Trophoblast cell (in vitro differentiated cells and primary cell): ENCODE data around the gene JPH4.
A peak's percentile ranks its signal among the peaks of the same experiment; 100 is the strongest.

Experiments
- DNase-seq, 2 donors: peaks; one replicate each; pipeline ENCODE4 v3.0.0-alpha.2; 2016
- H2AFZ ChIP-seq: 2 replicates; pipeline ENCODE4 v1.6.1; 2013; ENCODE audit warnings: low read length, moderate library complexity, mild to moderate bottlenecking; ENCODE audit not compliant: insufficient read depth, poor library complexity
- H2AK5ac ChIP-seq: 2 replicates; pipeline ENCODE4 v1.6.1; 2013; ENCODE audit warnings: mild to moderate bottlenecking, low read length
- H2BK120ac ChIP-seq: 2 replicates; pipeline ENCODE4 v1.6.1; 2013; ENCODE audit warnings: low read length, mild to moderate bottlenecking, moderate library complexity; ENCODE audit not compliant: insufficient read depth, poor library complexity
- H2BK12ac ChIP-seq: 2 replicates; pipeline ENCODE4 v1.6.1; 2013; ENCODE audit warnings: mild to moderate bottlenecking, low read length, moderate library complexity
- H2BK5ac ChIP-seq: 2 replicates; pipeline ENCODE4 v1.6.1; 2013; ENCODE audit warnings: low read length, low read depth, moderate library complexity, mild to moderate bottlenecking; ENCODE audit not compliant: poor library complexity
- H3K14ac ChIP-seq: 2 replicates; pipeline ENCODE4 v1.6.1; 2013; ENCODE audit warnings: mild to moderate bottlenecking, low read length
- H3K18ac ChIP-seq: 2 replicates; pipeline ENCODE4 v1.6.1; 2013; ENCODE audit warnings: mild to moderate bottlenecking, low read length
- H3K23ac ChIP-seq: 2 replicates; pipeline ENCODE4 v1.6.1; 2013; ENCODE audit warnings: low read length
- H3K27ac ChIP-seq: 2 replicates; pipeline ENCODE4 v1.5.1; 2013; ENCODE audit warnings: low read depth, mild to moderate bottlenecking, inconsistent platforms, low read length, moderate library complexity
- H3K27me3 ChIP-seq: 2 replicates; pipeline ENCODE4 v1.6.1; 2013; ENCODE audit warnings: inconsistent platforms, mild to moderate bottlenecking, low read length, moderate library complexity; ENCODE audit not compliant: insufficient read depth
- H3K36me3 ChIP-seq, 2 experiments: 1 replicate in 1 of 2; 2 replicates in 1 of 2; pipeline ENCODE4 v1.6.1; 2013; ENCODE audit warnings: low read length in 2 of 2, mild to moderate bottlenecking in 2 of 2, moderate library complexity in 1 of 2; ENCODE audit not compliant: insufficient read depth in 2 of 2, control insufficient read depth in 1 of 2
- H3K4ac ChIP-seq: 2 replicates; pipeline ENCODE4 v1.6.1; 2013; ENCODE audit warnings: low read depth, mild to moderate bottlenecking, low read length, moderate library complexity
- H3K4me1 ChIP-seq, 2 experiments: 1 replicate in 1 of 2; 2 replicates in 1 of 2; pipeline ENCODE4 v1.6.1; 2013; ENCODE audit warnings: low read length in 2 of 2, mild to moderate bottlenecking in 2 of 2, moderate library complexity in 1 of 2; ENCODE audit not compliant: insufficient read depth in 2 of 2, control insufficient read depth in 1 of 2
- H3K4me2 ChIP-seq: 2 replicates; pipeline ENCODE4 v1.6.1; 2013; ENCODE audit warnings: inconsistent platforms, mild to moderate bottlenecking, low read length, moderate library complexity
- H3K4me3 ChIP-seq: 2 replicates; pipeline ENCODE4 v1.5.1; 2013; ENCODE audit warnings: mild to moderate bottlenecking, low read depth, low read length, inconsistent platforms
- H3K79me1 ChIP-seq: one replicate; pipeline ENCODE4 v1.6.1; 2013; ENCODE audit warnings: low read length
- H3K79me2 ChIP-seq: 2 replicates; pipeline ENCODE4 v1.6.1; 2013; ENCODE audit warnings: low read length, mild to moderate bottlenecking; ENCODE audit not compliant: control insufficient read depth, insufficient read depth, poor library complexity
- H3K9ac ChIP-seq: 2 replicates; pipeline ENCODE4 v1.6.1; 2013; ENCODE audit warnings: mild to moderate bottlenecking, low read length
- H3K9me3 ChIP-seq: 2 replicates; pipeline ENCODE4 v1.6.1; 2013; ENCODE audit warnings: low read depth, mild to moderate bottlenecking, control low read depth, inconsistent platforms, low read length; ENCODE audit not compliant: insufficient read depth
- H4K12ac ChIP-seq: 2 replicates; pipeline ENCODE4 v1.6.1; 2013; ENCODE audit warnings: low read depth, mild to moderate bottlenecking, low read length, moderate library complexity
- H4K8ac ChIP-seq: 2 replicates; pipeline ENCODE4 v1.6.1; 2013; ENCODE audit warnings: low read depth, mild to moderate bottlenecking, low read length, moderate library complexity
- H4K91ac ChIP-seq: one replicate; pipeline ENCODE4 v1.6.1; 2013; ENCODE audit warnings: low read depth, mild to moderate bottlenecking, low read length, moderate library complexity
- WGBS: extraction: QIAGEN DNeasy Blood & Tissue Kit; methylation state at CpG from one replicate; pipeline ENCODE4 v1.1.7; 2013; ENCODE audit warnings: missing lambda C conversion rate; ENCODE audit not compliant: insufficient read length, insufficient coverage; ENCODE audit errors: extremely low coverage; 5-methylcytosine and 5-hydroxymethylcytosine counted together

The JPH4 gene

GRCh38 chr14:23569443-23570151 is 9.0 kb downstream of the JPH4 start:
- H3K9ac ChIP-seq: no peak overlapping the region
- H3K4ac ChIP-seq: no peak overlapping the region
- peaks cover 7% of the 10 kb centered on the region for H3K79me1 ChIP-seq
- no peak overlapping the region for H3K14ac ChIP-seq
- no peak overlapping the region for H3K18ac ChIP-seq
- no peak for DNase-seq
- H3K4me1 ChIP-seq: peaks cover 5 to 11% of the 10 kb centered on the region in 2 experiments
- peak overlapping the region; percentile 9 for H3K4me2 ChIP-seq
- H3K27ac ChIP-seq: no peak overlapping the region
- H2BK5ac ChIP-seq: no peak overlapping the region
- no peaks in the 10 kb centered on the region for H3K9me3 ChIP-seq
- H2AFZ ChIP-seq: no peak overlapping the region
- WGBS: no CpG with 5 or more reads among the region's 7 CpGs
- H4K8ac ChIP-seq: peak overlapping the region; percentile 45
- no peak overlapping the region for H3K4me3 ChIP-seq
- no peak overlapping the region for H3K23ac ChIP-seq
- H4K91ac ChIP-seq: no peak overlapping the region
- H2BK120ac ChIP-seq: no peak overlapping the region
- no peak overlapping the region for H2AK5ac ChIP-seq
- H2BK12ac ChIP-seq: no peak overlapping the region
- H4K12ac ChIP-seq: peak overlapping the region; percentile 24
- peaks cover 5% of the 10 kb centered on the region for H3K79me2 ChIP-seq
- H3K36me3 ChIP-seq: peaks cover 16 to 17% of the 10 kb centered on the region in 2 experiments
- H3K27me3 ChIP-seq: no peaks in the 10 kb centered on the region

- peaks cover 7% of the 10 kb centered on the region for H3K79me1 ChIP-seq
- H2BK120ac ChIP-seq: no peak overlapping the region
- H3K27ac ChIP-seq: no peak overlapping the region
- H4K12ac ChIP-seq: no peak overlapping the region
- WGBS: no CpG with 5 or more reads among the region's 6 CpGs
- peaks cover 24 to 25% of the 10 kb centered on the region in 2 experiments for H3K36me3 ChIP-seq
- no peak overlapping the region for H3K9ac ChIP-seq
- no peak overlapping the region for H3K18ac ChIP-seq
- no peak overlapping the region for H4K91ac ChIP-seq
- H3K79me2 ChIP-seq: peaks cover 5% of the 10 kb centered on the region
- H4K8ac ChIP-seq: peak overlapping the region; percentile 47
- H3K23ac ChIP-seq: no peak overlapping the region
- no peak overlapping the region for H3K4me2 ChIP-seq
- H3K14ac ChIP-seq: no peak overlapping the region
- no peak overlapping the region for H2AFZ ChIP-seq
- no peaks in the 10 kb centered on the region for H3K9me3 ChIP-seq
- no peak overlapping the region for H2BK12ac ChIP-seq
- peak in 1 of 2 donors; percentile 13 for DNase-seq
- H2BK5ac ChIP-seq: no peak overlapping the region
- H2AK5ac ChIP-seq: no peak overlapping the region
- H3K27me3 ChIP-seq: no peaks in the 10 kb centered on the region
- H3K4me3 ChIP-seq: no peak overlapping the region
- peaks cover 5 to 11% of the 10 kb centered on the region in 2 experiments for H3K4me1 ChIP-seq
- no peak overlapping the region for H3K4ac ChIP-seq
These were observed 9.8 kb downstream of the JPH4 start for GRCh38 chr14:23568600-23569331.

- no peak overlapping the region for H2BK120ac ChIP-seq
- WGBS: no CpG with 5 or more reads among the region's 2 CpGs
- H3K79me2 ChIP-seq: peaks cover 5% of the 10 kb centered on the region
- H3K9me3 ChIP-seq: peaks cover 4% of the 10 kb centered on the region
- H3K4me2 ChIP-seq: peak overlapping the region; percentile 98
- H3K4me1 ChIP-seq: peaks cover 5 to 11% of the 10 kb centered on the region in 2 experiments
- H2AK5ac ChIP-seq: peak overlapping the region; percentile 36
- H4K8ac ChIP-seq: peak overlapping the region; percentile 83
- H3K4ac ChIP-seq: peak overlapping the region; percentile 25
- peaks cover 31 to 32% of the 10 kb centered on the region in 2 experiments for H3K36me3 ChIP-seq
- peak overlapping the region; percentile 41 for H4K91ac ChIP-seq
- no peak overlapping the region for H3K18ac ChIP-seq
- no peak overlapping the region for H3K14ac ChIP-seq
- H3K9ac ChIP-seq: no peak overlapping the region
- H2AFZ ChIP-seq: no peak overlapping the region
- H2BK12ac ChIP-seq: peak overlapping the region; percentile 48
- H3K79me1 ChIP-seq: peaks cover 7% of the 10 kb centered on the region
- no peak for DNase-seq
- no peak overlapping the region for H3K27ac ChIP-seq
- H3K23ac ChIP-seq: no peak overlapping the region
- no peak overlapping the region for H2BK5ac ChIP-seq
- H3K27me3 ChIP-seq: no peaks in the 10 kb centered on the region
- H4K12ac ChIP-seq: no peak overlapping the region
- no peak overlapping the region for H3K4me3 ChIP-seq
These were observed 10.5 kb downstream of the JPH4 start for GRCh38 chr14:23568021-23568599.

GRCh38 chr14:23567186-23568020 is 11.2 kb downstream of the JPH4 start, which contains the start of gene AP1G2:
Gene AP1G2, minus strand, starts transcription at chr14:23567791. Its CDS starts 477 bp downstream, at chr14:23567314.
- Histone ChIP-seq H3K14ac (peak within 1 kb of the TSS; percentile 91), H3K9ac (peak within 1 kb of the TSS; percentile 85), H2AFZ (peak within 1 kb of the TSS; percentile 68), H3K18ac (peak within 1 kb of the TSS; percentile 64), H3K27ac (peak within 1 kb of the TSS; percentile 50), H2AK5ac (peak within 1 kb of the TSS; percentile 55), H3K27me3 (no peaks in the 10 kb centered on the region), H2BK5ac (peak within 1 kb of the TSS; percentile 43), H3K4ac (peak within 1 kb of the TSS; percentile 54), H2BK120ac (peak within 1 kb of the TSS; percentile 43), H4K91ac (peak within 1 kb of the TSS; percentile 58), H3K79me2 (peaks cover 5% of the 10 kb centered on the region), H3K4me1 (peaks cover 5 to 11% of the 10 kb centered on the region in 2 experiments), H3K79me1 (peaks cover 7% of the 10 kb centered on the region), H3K9me3 (peaks cover 4% of the 10 kb centered on the region), H3K4me2 (peak within 1 kb of the TSS; percentile 98), H2BK12ac (peak within 1 kb of the TSS; percentile 48), H4K12ac (peak within 1 kb of the TSS; percentile 87), H3K36me3 (peaks cover 33% of the 10 kb centered on the region in 2 experiments), H3K4me3 (peak within 1 kb of the TSS; percentile 81), H4K8ac (peak within 1 kb of the TSS; percentile 83), H3K23ac (no peak within 1 kb of the TSS)
- WGBS: no CpG with 5 or more reads among the region's 53 CpGs
- peak; percentile 92 to 93 for DNase-seq
